Ovary (tissue), 9 donors: ENCODE measurements around the gene VSX2. TPM values are rescaled to one million over a fixed set of nuclear protein-coding genes. Genes with fewer than 3 reads are reported as not detected.

Experiments used
- DNase-seq, 5 donors: peaks; one replicate each; pipeline ENCODE4 v3.0.0-alpha.2; 2019 to 2020
- H3K27ac ChIP-seq, 2 donors: fragments of 200-600 bp; one replicate each; pipeline versions ENCODE4 v1.5.1 to v1.8.0; 2019 to 2022
- H3K27me3 ChIP-seq: fragments of 200-600 bp; one replicate; pipeline ENCODE4 v1.8.0; 2022
- H3K36me3 ChIP-seq: fragments of 200-600 bp; sonication (generic); one replicate; pipeline ENCODE4 v1.5.1; 2019
- H3K4me1 ChIP-seq: one replicate; pipeline ENCODE4 v1.8.1; 2013; ENCODE audit warnings: mild to moderate bottlenecking, moderate library complexity; ENCODE audit not compliant: insufficient read depth
- H3K4me3 ChIP-seq: fragments of 200-600 bp; sonication (generic); one replicate; pipeline ENCODE4 v1.5.1; 2017
- H3K9me3 ChIP-seq, 2 donors: fragments of 200-600 bp in 1 of 2; sonication (generic) in 1 of 2; one replicate each; pipeline versions ENCODE4 v1.5.1 to v1.8.1; 2013 to 2019; ENCODE audit warnings: mild to moderate bottlenecking in 1 of 2, moderate library complexity in 1 of 2
- EP300 ChIP-seq: sonication (generic); formaldehyde crosslinking; IDR thresholded peaks from one replicate; pipeline ENCODE4 v1.6.1; 2017; ENCODE audit warnings: antibody characterized with exemption
- POLR2A ChIP-seq: fragments of 450-650 bp; IDR thresholded peaks from one replicate; pipeline ENCODE4 v1.6.1; 2017; ENCODE audit warnings: antibody characterized with exemption, mild to moderate bottlenecking, moderate library complexity
- WGBS, 3 donors: extraction: QIAGEN DNeasy Blood & Tissue Kit in 1 of 3; methylation state at CpG; one replicate each; pipeline versions ENCODE4 v1.1.5 to v1.1.7; 2013 to 2017; 5-methylcytosine and 5-hydroxymethylcytosine counted together
- intact Hi-C, 4 donors: fragments of 100-400 bp; cut with DNase I; formaldehyde crosslinking; loops; one replicate each; pipeline versions ENCODE4 v1.11.0 to v1.15.1; 2022 to 2023
- polyA plus RNA-seq, 2 donors: library from polyadenylated mRNA; stranded (reverse); fragments of 200-250 nt in 1 of 2; fragments of 350-450 nt in 1 of 2; fragmentation: Illumina TruSeq in 1 of 2; extraction: RNeasy Lipid Tissue Mini Kit (QIAGEN cat#74804) in 1 of 2; gene quantifications; one replicate each; pipeline ENCODE4 v1.2.3, GENCODE V29; 2013 to 2014
- total RNA-seq, 7 donors: library from RNA; depleted of rRNA in 2 of 7; stranded (reverse); fragments of >200 nt in 2 of 7; fragmentation: NEBNext Ultra II Directional in 3 of 7; extraction: Animal tissue kit (Norgen Biotek cat#: 25700) in 3 of 7; gene quantifications; one replicate each; pipeline versions ENCODE4 v1.1.0 to v1.2.4, GENCODE V29; 2016 to 2023
- TF ChIP-seq, protein P1 (sequence below), 3 donors: fragments of 450-650 bp in 2 of 3; fragments of 200-600 bp in 1 of 3; IDR thresholded peaks; one replicate each; pipeline versions ENCODE4 v1.5.1 to v1.8.0; 2016 to 2022; ENCODE audit warnings: antibody characterized with exemption in 3 of 3, mild to moderate bottlenecking in 1 of 3
- donor health status: DM: no; HTN: no; CAD: no; lungs with moderate emphysema.
- donor health status: DM: no; HTN: no; CAD: no.
- donor health status: Bipolar disorder and iron deficiency.
- donor health status: DM: yes; HTN: yes; CAD: no.
- donor health status: DM: no; HTN: no; CAD: no.
- donor health status: DM: yes; HTN: yes; CAD: no.

VSX2 gene
- total and polyA plus RNA-seq, 9 donors = not detected

DNA sequence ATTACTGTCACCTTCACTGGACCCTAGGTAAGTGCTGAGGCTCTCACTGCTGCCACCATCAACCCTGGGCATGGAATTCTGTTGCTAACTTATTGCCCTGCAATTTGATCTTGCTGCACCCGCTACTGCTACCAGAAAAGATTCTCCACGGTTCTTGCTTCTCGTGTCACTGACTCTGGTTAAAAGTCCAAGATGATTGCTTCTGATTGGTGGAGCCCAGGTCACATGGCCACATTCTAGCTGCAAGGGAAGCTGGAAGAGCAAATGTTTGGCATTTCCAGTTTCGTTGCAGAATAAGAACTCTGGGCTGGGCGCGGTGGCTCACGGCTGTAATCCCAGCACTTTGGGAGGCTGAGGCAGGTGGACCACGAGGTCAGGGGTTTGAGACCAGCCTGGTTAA is 7.5 kb upstream of the VSX2 start:
- peaks cover 1% of the 10 kb centered on the region for H3K4me1 ChIP-seq
- H3K4me3 ChIP-seq = no peak overlapping the region
- no peak for DNase-seq
- intact Hi-C loops = no loop called here
- no peaks in the 10 kb centered on the region for H3K9me3 ChIP-seq
- no peaks in the 10 kb centered on the region for H3K27me3 ChIP-seq
- no peaks in the 10 kb centered on the region for H3K36me3 ChIP-seq
- TF ChIP-seq EP300 (no peak), POLR2A (no peak)
- TF ChIP-seq, protein P1, sequence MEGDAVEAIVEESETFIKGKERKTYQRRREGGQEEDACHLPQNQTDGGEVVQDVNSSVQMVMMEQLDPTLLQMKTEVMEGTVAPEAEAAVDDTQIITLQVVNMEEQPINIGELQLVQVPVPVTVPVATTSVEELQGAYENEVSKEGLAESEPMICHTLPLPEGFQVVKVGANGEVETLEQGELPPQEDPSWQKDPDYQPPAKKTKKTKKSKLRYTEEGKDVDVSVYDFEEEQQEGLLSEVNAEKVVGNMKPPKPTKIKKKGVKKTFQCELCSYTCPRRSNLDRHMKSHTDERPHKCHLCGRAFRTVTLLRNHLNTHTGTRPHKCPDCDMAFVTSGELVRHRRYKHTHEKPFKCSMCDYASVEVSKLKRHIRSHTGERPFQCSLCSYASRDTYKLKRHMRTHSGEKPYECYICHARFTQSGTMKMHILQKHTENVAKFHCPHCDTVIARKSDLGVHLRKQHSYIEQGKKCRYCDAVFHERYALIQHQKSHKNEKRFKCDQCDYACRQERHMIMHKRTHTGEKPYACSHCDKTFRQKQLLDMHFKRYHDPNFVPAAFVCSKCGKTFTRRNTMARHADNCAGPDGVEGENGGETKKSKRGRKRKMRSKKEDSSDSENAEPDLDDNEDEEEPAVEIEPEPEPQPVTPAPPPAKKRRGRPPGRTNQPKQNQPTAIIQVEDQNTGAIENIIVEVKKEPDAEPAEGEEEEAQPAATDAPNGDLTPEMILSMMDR (IDR thresholded peaks at IDR 0.05) = no peak
- H3K27ac ChIP-seq = no peak overlapping the region
- WGBS, 3 donors = 81 to 82% (median 81%) methylated on average over 8 of the region's 8 CpGs

DNA sequence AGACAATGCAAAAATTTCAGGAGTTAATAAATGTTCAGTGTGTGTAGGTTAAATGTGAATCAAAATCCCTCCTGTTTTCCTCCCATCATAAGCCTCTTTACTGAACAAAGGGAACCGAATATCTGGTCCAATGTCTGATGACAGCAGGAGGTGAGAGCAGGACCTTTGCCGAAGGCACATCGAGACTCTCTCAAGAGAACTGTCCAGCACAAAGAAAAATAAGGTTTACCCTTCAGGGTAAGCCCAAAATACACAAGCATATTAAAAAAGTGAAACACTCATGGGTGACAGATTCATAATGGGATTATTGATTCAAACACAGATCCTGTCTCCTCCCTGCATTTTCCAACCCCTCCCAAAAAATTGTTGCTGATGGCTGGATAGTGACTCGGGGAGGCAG is 4.2 kb upstream of the VSX2 start:
- Histone ChIP-seq H3K27ac (no peak overlapping the region), H3K9me3 (no peaks in the 10 kb centered on the region), H3K4me3 (no peak overlapping the region), H3K36me3 (no peaks in the 10 kb centered on the region), H3K4me1 (peaks cover 1% of the 10 kb centered on the region), H3K27me3 (no peaks in the 10 kb centered on the region)
- DNase-seq = no peak
- TF ChIP-seq EP300 (no peak), POLR2A (no peak)
- TF ChIP-seq, protein P1 (IDR thresholded peaks at IDR 0.05) = no peak
- intact Hi-C loops = no loop called here
- 41 to 58% (median 55%) methylated on average over 4 of the region's 4 CpGs for WGBS, 3 donors

DNA sequence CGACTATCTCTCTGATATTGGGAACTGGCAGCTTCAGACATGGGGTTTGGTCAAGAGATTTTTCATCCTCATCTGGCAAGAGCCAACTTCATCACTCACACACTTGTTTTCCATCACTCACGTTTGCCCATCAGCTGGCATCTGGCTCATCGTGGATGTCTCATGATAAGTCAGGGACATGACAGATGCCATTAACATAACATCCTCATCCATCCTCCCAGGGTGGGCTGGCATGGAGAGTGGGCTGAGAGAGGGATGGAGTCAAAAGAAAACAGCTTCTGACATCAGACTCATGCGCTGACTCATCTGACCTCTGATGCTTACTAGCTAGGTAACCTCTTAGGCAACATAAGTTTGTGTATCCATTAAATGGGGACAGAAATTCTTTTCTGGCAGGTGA is 1.8 kb upstream of the VSX2 start:
- Histone ChIP-seq H3K27me3 (peaks cover 6% of the 10 kb centered on the region), H3K4me3 (no peak overlapping the region), H3K36me3 (no peaks in the 10 kb centered on the region), H3K27ac (no peak overlapping the region), H3K9me3 (no peaks in the 10 kb centered on the region), H3K4me1 (peaks cover 9% of the 10 kb centered on the region)
- TF ChIP-seq EP300 (no peak), POLR2A (no peak)
- TF ChIP-seq, protein P1 (IDR thresholded peaks at IDR 0.05) = no peak
- no peak for DNase-seq
- 74 to 83% (median 83%) methylated on average over 4 of the region's 4 CpGs for WGBS, 3 donors
- intact Hi-C loops = no loop called here

GRCh38 chr14:74239848-74240793 is 872 bp downstream of the VSX2 start:
- Histone ChIP-seq H3K4me1 (peaks cover 9% of the 10 kb centered on the region), H3K36me3 (no peaks in the 10 kb centered on the region), H3K4me3 (peak overlapping the region; percentile 1), H3K9me3 (no peaks in the 10 kb centered on the region), H3K27me3 (peaks cover 6% of the 10 kb centered on the region), H3K27ac (no peak overlapping the region)
- 3 to 6% (median 4%) methylated on average over 59 to 94 of the region's 94 CpGs for WGBS, 3 donors
- TF ChIP-seq, protein P1 (IDR thresholded peaks at IDR 0.05) = no peak
- TF ChIP-seq POLR2A (no peak), EP300 (no peak)
- no peak for DNase-seq
- intact Hi-C loops = loop anchor here in 2 of 4 donors (10.0 kb wide), 1 partner anchor 125 kb away; no protein-coding TSS in a partner anchor
